SK-N-MC (cell line): ENCODE results near the gene SSR3.
A peak's percentile ranks its signal among the peaks of the same experiment; 100 is the strongest.

Experiments
- DNase-seq: peaks from one replicate; pipeline ENCODE4 v3.0.0-alpha.2; 2011; ENCODE audit warnings: low read depth, low spot score
- H3K27ac ChIP-seq: fragments of 200-600 bp; sonication (generic); 2 replicates; pipeline ENCODE4 v1.5.1; 2016; ENCODE audit warnings: mixed run types
- H3K36me3 ChIP-seq: fragments of 200-600 bp; sonication (generic); 2 replicates; pipeline ENCODE4 v1.6.1; 2017; ENCODE audit warnings: antibody characterized with exemption, low read length, mixed read lengths; ENCODE audit not compliant: insufficient read depth
- H3K4me3 ChIP-seq: fragments of 200-600 bp; sonication (generic); 2 replicates; pipeline ENCODE4 v1.5.1; 2016
- H3K9ac ChIP-seq: fragments of 200-600 bp; sonication (generic); 2 replicates; pipeline ENCODE4 v1.8.0; 2017; ENCODE audit warnings: mixed run types, mixed read lengths; ENCODE audit not compliant: insufficient read length
- H3K9me3 ChIP-seq: fragments of 200-600 bp; sonication (generic); 2 replicates; pipeline ENCODE4 v1.6.1; 2017; ENCODE audit warnings: low read depth, mild to moderate bottlenecking, antibody characterized with exemption, low read length, moderate library complexity, mixed read lengths
- EZH2 ChIP-seq: fragments of 200-600 bp; sonication (generic); IDR thresholded peaks from one replicate; pipeline ENCODE4 v1.6.1; 2017; ENCODE audit warnings: antibody characterized with exemption
- FOXP2 ChIP-seq: optimal IDR thresholded peaks from 2 replicates; pipeline ENCODE3; 2011; ENCODE audit warnings: mild to moderate bottlenecking, moderate library complexity; ENCODE audit not compliant: insufficient read depth; ENCODE audit errors: extremely low read length, control extremely low read depth
- POLR2AphosphoS5 ChIP-seq: IDR thresholded peaks from 2 replicates; pipeline ENCODE4 v1.6.1; 2012; ENCODE audit warnings: mild to moderate bottlenecking, low read depth, low read length, borderline replicate concordance

SSR3 gene

DNA sequence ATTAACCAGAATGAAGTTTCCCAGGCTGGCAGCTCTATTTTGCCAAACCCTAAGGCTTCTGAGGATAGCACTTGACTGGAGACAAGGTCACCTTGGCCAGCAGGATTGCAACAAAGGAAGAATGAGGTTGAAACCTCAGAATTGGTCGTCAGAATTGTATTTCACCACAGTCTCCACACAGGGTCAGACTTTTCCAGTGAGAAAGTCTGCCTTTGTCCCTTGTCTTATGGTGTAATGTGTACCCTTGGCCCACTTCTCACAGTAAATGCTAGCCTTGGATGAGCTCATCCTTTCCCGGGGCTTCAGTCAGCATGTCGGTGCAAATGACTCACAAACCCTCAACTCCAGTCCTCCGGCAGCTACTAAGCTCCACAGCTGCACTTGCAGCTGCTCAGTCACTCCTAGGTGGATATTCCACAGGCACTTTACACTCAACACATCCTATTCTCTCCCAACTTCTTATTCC, 19.7 kb downstream of the SSR3 start:
- TF ChIP-seq POLR2AphosphoS5 (no peak), FOXP2 (no peak), EZH2 (no peak)
- Histone ChIP-seq H3K27ac (peak overlapping the region; percentile 40), H3K36me3 (peaks cover 28% of the 10 kb centered on the region), H3K9ac (no peak overlapping the region), H3K4me3 (no peak overlapping the region), H3K9me3 (no peaks in the 10 kb centered on the region)
- no peak for DNase-seq

- Histone ChIP-seq H3K4me3 (no peak overlapping the region), H3K27ac (no peak overlapping the region), H3K9me3 (no peaks in the 10 kb centered on the region), H3K9ac (no peak overlapping the region), H3K36me3 (peaks cover 10% of the 10 kb centered on the region)
- no peak for DNase-seq
- TF ChIP-seq EZH2 (no peak), POLR2AphosphoS5 (peak; percentile 36; the same call in 1 of the 2 replicates)
These were observed 21.7 kb downstream of the SSR3 start for GRCh38 chr3:156533205-156533604.

DNA sequence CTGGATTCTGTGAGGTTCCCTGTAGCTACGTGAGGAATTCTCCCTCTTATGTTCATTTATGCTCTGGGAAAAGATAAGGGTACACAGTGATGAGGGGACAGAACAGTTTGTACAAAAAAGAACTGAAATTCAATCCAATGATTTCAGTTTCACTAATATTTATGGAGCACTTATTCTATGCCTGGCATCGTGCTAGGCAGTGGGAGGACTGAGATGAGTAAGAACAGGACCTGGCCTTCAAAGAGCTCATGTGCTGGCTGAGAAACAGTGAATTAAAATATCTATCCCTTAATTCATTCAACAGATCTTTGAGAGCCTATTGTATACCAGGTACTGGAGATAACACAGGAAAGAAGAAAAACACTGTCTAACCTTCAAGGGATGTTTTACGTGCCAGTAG, 22.2 kb downstream of the SSR3 start:
- Histone ChIP-seq H3K9ac (no peak overlapping the region), H3K4me3 (no peak overlapping the region), H3K9me3 (no peaks in the 10 kb centered on the region), H3K36me3 (peaks cover 5% of the 10 kb centered on the region), H3K27ac (no peak overlapping the region)
- no peak for TF ChIP-seq EZH2
- no peak for TF ChIP-seq FOXP2
- no peak for TF ChIP-seq POLR2AphosphoS5
- no peak for DNase-seq

DNA sequence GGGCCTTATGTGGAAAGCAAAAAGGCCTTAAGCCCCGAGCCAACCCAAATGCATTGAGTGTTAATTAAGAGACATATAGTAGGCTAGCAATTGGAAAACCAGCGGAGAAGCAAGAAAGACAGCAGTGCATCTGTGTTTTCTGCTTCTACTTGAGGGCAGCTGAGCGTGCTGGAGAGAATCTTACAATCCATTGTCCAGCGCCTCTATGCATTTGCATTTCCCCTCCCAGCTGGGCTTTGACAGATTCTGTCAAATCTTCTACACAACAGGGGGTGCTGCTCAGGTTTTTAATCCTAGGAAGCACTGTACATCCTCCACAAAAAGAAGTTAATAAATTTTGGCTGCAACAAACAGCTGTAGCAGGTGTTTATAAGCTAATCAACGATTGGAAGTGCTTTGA, 23.9 kb downstream of the SSR3 start:
- DNase-seq: no peak
- Histone ChIP-seq H3K36me3 (no peaks in the 10 kb centered on the region), H3K9ac (no peak overlapping the region), H3K27ac (no peak overlapping the region), H3K4me3 (no peak overlapping the region), H3K9me3 (no peaks in the 10 kb centered on the region)
- TF ChIP-seq POLR2AphosphoS5 (no peak), FOXP2 (no peak), EZH2 (no peak)

- Histone ChIP-seq H3K9me3 (no peaks in the 10 kb centered on the region), H3K4me3 (no peak overlapping the region), H3K27ac (no peak overlapping the region), H3K9ac (no peak overlapping the region), H3K36me3 (no peaks in the 10 kb centered on the region)
- TF ChIP-seq FOXP2 (no peak), POLR2AphosphoS5 (no peak), EZH2 (no peak)
- DNase-seq: no peak
These were observed 27.9 kb downstream of the SSR3 start for GRCh38 chr3:156527060-156527459.

GRCh38 chr3:156525808-156526207, 29.1 kb downstream of the SSR3 start:
- H3K9me3 ChIP-seq: no peaks in the 10 kb centered on the region
- DNase-seq: no peak
- H3K9ac ChIP-seq: no peak overlapping the region
- no peaks in the 10 kb centered on the region for H3K36me3 ChIP-seq
- no peak for TF ChIP-seq POLR2AphosphoS5
- no peak for TF ChIP-seq FOXP2
- TF ChIP-seq EZH2: no peak
- H3K27ac ChIP-seq: no peak overlapping the region
- no peak overlapping the region for H3K4me3 ChIP-seq

- Histone ChIP-seq H3K4me3 (no peak overlapping the region), H3K9me3 (no peaks in the 10 kb centered on the region), H3K9ac (no peak overlapping the region), H3K27ac (no peak overlapping the region), H3K36me3 (no peaks in the 10 kb centered on the region)
- no peak for DNase-seq
- no peak for TF ChIP-seq POLR2AphosphoS5
- TF ChIP-seq EZH2: no peak
- TF ChIP-seq FOXP2: no peak
These were observed 32.2 kb downstream of the SSR3 start for GRCh38 chr3:156522673-156523072.

GRCh38 chr3:156519758-156520162, 35.2 kb downstream of the SSR3 start:
- no peak for DNase-seq
- TF ChIP-seq FOXP2 (no peak), EZH2 (no peak), POLR2AphosphoS5 (no peak)
- Histone ChIP-seq H3K27ac (no peak overlapping the region), H3K4me3 (no peak overlapping the region), H3K9me3 (no peaks in the 10 kb centered on the region), H3K9ac (no peak overlapping the region), H3K36me3 (no peaks in the 10 kb centered on the region)

GRCh38 chr3:156518726-156519125, 36.2 kb downstream of the SSR3 start:
- Histone ChIP-seq H3K4me3 (no peak overlapping the region), H3K9me3 (no peaks in the 10 kb centered on the region), H3K27ac (no peak overlapping the region), H3K9ac (no peak overlapping the region), H3K36me3 (no peaks in the 10 kb centered on the region)
- TF ChIP-seq POLR2AphosphoS5 (no peak), EZH2 (no peak), FOXP2 (no peak)
- DNase-seq: no peak

- TF ChIP-seq FOXP2 (no peak), POLR2AphosphoS5 (no peak), EZH2 (no peak)
- Histone ChIP-seq H3K27ac (no peak overlapping the region), H3K9me3 (no peaks in the 10 kb centered on the region), H3K4me3 (no peak overlapping the region), H3K9ac (no peak overlapping the region), H3K36me3 (no peaks in the 10 kb centered on the region)
- DNase-seq: no peak
These were observed 38.0 kb downstream of the SSR3 start for GRCh38 chr3:156516961-156517360.
